T-helper 1 cell (primary cell): ENCODE data around the gene AGFG2.

ENCODE experiments used
- DNase-seq, 5 donors: peaks; one replicate each; pipeline ENCODE4 v3.0.0-alpha.2; 2012 to 2020

The AGFG2 gene

DNA sequence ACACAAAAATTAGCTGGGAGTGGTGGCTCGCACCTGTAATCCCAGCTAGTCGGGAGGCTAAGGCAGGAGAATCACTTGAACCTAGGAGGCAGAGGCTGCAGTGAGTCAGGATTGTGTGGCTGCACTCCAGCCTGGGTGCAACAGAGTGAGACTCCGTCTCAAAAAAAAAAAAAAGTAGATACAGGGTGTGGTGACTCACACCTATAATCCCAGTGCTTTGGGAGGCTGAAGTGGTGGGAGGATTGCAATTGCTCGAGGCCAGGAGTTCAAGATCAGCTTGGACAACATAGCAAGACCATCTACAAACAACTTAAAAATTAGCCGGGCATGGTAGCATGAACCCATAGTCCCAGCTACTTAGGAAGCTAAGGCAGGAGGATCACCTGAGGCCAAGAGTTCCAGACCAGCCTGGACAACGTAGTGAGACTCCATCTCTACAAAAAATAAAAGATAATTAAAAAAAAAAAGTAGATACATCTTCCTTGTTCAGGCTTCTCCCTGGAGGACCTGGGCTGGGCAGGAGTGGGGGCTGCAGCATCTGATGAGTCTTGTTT, 75.4 kb downstream of the AGFG2 start:
- no peak for DNase-seq
